ENCODE data around the gene SULT4A1.

The SULT4A1 gene

GRCh38 chr22:43891360-43892182 lies 29.3 kb upstream of the SULT4A1 start, which contains the start of gene PNPLA5:
Gene PNPLA5, minus strand, starts transcription at chr22:43892013. Its CDS starts 133 bp downstream, at chr22:43891880.
- H3K4me3 ChIP-seq (ENCODE audit: low read length): no peak within 1 kb of the TSS

GRCh38 chr22:43890901-43891331 lies 28.6 kb upstream of the SULT4A1 start:
- H3K4me3 ChIP-seq (ENCODE audit: low read length): no peak overlapping the region
- no peak for TF ChIP-seq ZNF274 (IDR thresholded peaks at IDR 0.05; ENCODE audit: low read depth, low read length)

More at GRCh38 chr22:43891360-43892182, 29.3 kb upstream of the SULT4A1 start, which contains the start of gene PNPLA5:
- no peak for TF ChIP-seq ZNF274 (IDR thresholded peaks at IDR 0.05; ENCODE audit: low read depth, low read length)

GRCh38 chr22:43889860-43890253 lies 27.5 kb upstream of the SULT4A1 start:
- H3K4me3 ChIP-seq (ENCODE audit: low read length): no peak overlapping the region
- TF ChIP-seq ZNF274 (IDR thresholded peaks at IDR 0.05; ENCODE audit: low read depth, low read length): no peak

GRCh38 chr22:43889201-43889859 lies 27.0 kb upstream of the SULT4A1 start:
- H3K4me3 ChIP-seq (ENCODE audit: low read length): no peak overlapping the region
- no peak for TF ChIP-seq ZNF274 (IDR thresholded peaks at IDR 0.05; ENCODE audit: low read depth, low read length)

- H3K4me3 ChIP-seq (ENCODE audit: low read length): no peak overlapping the region
- TF ChIP-seq ZNF274 (IDR thresholded peaks at IDR 0.05; ENCODE audit: low read depth, low read length): no peak
Measured at GRCh38 chr22:43888740-43889139, 26.4 kb upstream of the SULT4A1 start.

GRCh38 chr22:43887391-43887790 lies 25.1 kb upstream of the SULT4A1 start:
- no peak for TF ChIP-seq ZNF274 (IDR thresholded peaks at IDR 0.05; ENCODE audit: low read depth, low read length)
- H3K4me3 ChIP-seq (ENCODE audit: low read length): no peak overlapping the region

GRCh38 chr22:43886231-43886630 lies 23.9 kb upstream of the SULT4A1 start:
- no peak overlapping the region for H3K4me3 ChIP-seq (ENCODE audit: low read length)
- no peak for TF ChIP-seq ZNF274 (IDR thresholded peaks at IDR 0.05; ENCODE audit: low read depth, low read length)

- TF ChIP-seq ZNF274 (IDR thresholded peaks at IDR 0.05; ENCODE audit: low read depth, low read length): no peak
- no peak overlapping the region for H3K4me3 ChIP-seq (ENCODE audit: low read length)
Measured at GRCh38 chr22:43885786-43886185, 23.5 kb upstream of the SULT4A1 start.

GRCh38 chr22:43885319-43885671 lies 23.0 kb upstream of the SULT4A1 start:
- no peak for TF ChIP-seq ZNF274 (IDR thresholded peaks at IDR 0.05; ENCODE audit: low read depth, low read length)
- no peak overlapping the region for H3K4me3 ChIP-seq (ENCODE audit: low read length)

GRCh38 chr22:43884600-43885318 lies 22.4 kb upstream of the SULT4A1 start:
- no peak overlapping the region; the same call in 1 of the 2 replicates for H3K4me3 ChIP-seq (ENCODE audit: low read length)
- TF ChIP-seq ZNF274 (IDR thresholded peaks at IDR 0.05; ENCODE audit: low read depth, low read length): no peak

- H3K4me3 ChIP-seq (ENCODE audit: low read length): no peak overlapping the region
- no peak for TF ChIP-seq ZNF274 (IDR thresholded peaks at IDR 0.05; ENCODE audit: low read depth, low read length)
Measured at GRCh38 chr22:43883719-43884415, 21.6 kb upstream of the SULT4A1 start.

- H3K4me3 ChIP-seq (ENCODE audit: low read length): no peak overlapping the region
- TF ChIP-seq ZNF274 (IDR thresholded peaks at IDR 0.05; ENCODE audit: low read depth, low read length): no peak
Measured at GRCh38 chr22:43883012-43883661, 20.8 kb upstream of the SULT4A1 start.

- TF ChIP-seq ZNF274 (IDR thresholded peaks at IDR 0.05; ENCODE audit: low read depth, low read length): no peak
- no peak overlapping the region for H3K4me3 ChIP-seq (ENCODE audit: low read length)
Measured at GRCh38 chr22:43882122-43882767, 19.9 kb upstream of the SULT4A1 start.

Data from GM08714 (cell line).